MM.1S (cell line): ENCODE data around the gene MICU2.
A peak's percentile ranks its signal among the peaks of the same experiment; 100 is the strongest.

Experiments used
- DNase-seq: peaks from one replicate; pipeline ENCODE4 v3.0.0-alpha.2; 2015
- H2AFZ ChIP-seq: fragments of 300-600 bp; sonication (generic); 2 replicates; pipeline ENCODE4 v1.6.0; 2016; ENCODE audit warnings: antibody characterized with exemption, low read length
- H3F3A ChIP-seq: fragments of 300-600 bp; sonication (generic); 2 replicates; pipeline ENCODE4 v1.6.1; 2016; ENCODE audit warnings: mild to moderate bottlenecking, antibody characterized with exemption, low read length, moderate library complexity, mixed read lengths; ENCODE audit not compliant: insufficient read depth
- H3K27ac ChIP-seq: fragments of 300-600 bp; sonication (generic); 2 replicates; pipeline ENCODE4 v1.5.1; 2016; ENCODE audit warnings: mild to moderate bottlenecking, low read length
- H3K27me3 ChIP-seq: fragments of 300-600 bp; sonication (generic); replicated peaks from 2 replicates; pipeline ENCODE4 v1.6.0; 2016; ENCODE audit warnings: low read length; ENCODE audit not compliant: insufficient read depth
- H3K36me3 ChIP-seq: fragments of 300-600 bp; sonication (generic); replicated peaks from 2 replicates; pipeline ENCODE4 v1.6.1; 2016; ENCODE audit warnings: mild to moderate bottlenecking, low read length, mixed read lengths; ENCODE audit not compliant: insufficient read depth
- H3K4me1 ChIP-seq: fragments of 300-600 bp; sonication (generic); 2 replicates; pipeline ENCODE4 v1.6.1; 2016; ENCODE audit warnings: low read length, mixed read lengths
- H3K4me2 ChIP-seq: fragments of 300-600 bp; sonication (generic); 2 replicates; pipeline ENCODE4 v1.6.0; 2016; ENCODE audit warnings: low read depth, low read length
- H3K4me3 ChIP-seq: fragments of 300-600 bp; sonication (generic); 2 replicates; pipeline ENCODE4 v1.5.1; 2016; ENCODE audit warnings: low read length, mixed read lengths
- H3K79me2 ChIP-seq: fragments of 300-600 bp; sonication (generic); 2 replicates; pipeline ENCODE4 v1.6.1; 2016; ENCODE audit warnings: mixed run types, low read length, mixed read lengths
- H3K9ac ChIP-seq: fragments of 300-600 bp; sonication (generic); 2 replicates; pipeline ENCODE4 v1.6.1; 2016; ENCODE audit warnings: low read length, mixed read lengths
- H3K9me2 ChIP-seq: fragments of 300-600 bp; sonication (generic); replicated peaks from 2 replicates; pipeline ENCODE4 v1.6.1; 2016; ENCODE audit warnings: mild to moderate bottlenecking, low read length, mixed read lengths; ENCODE audit not compliant: insufficient read depth
- H3K9me3 ChIP-seq: fragments of 300-600 bp; sonication (generic); replicated peaks from 2 replicates; pipeline ENCODE4 v1.6.1; 2016; ENCODE audit warnings: mild to moderate bottlenecking, low read length, mixed read lengths; ENCODE audit not compliant: insufficient read depth
- H4K20me1 ChIP-seq: fragments of 300-600 bp; sonication (generic); 2 replicates; pipeline ENCODE4 v1.6.1; 2016; ENCODE audit warnings: mild to moderate bottlenecking, low read length, moderate library complexity, mixed read lengths; ENCODE audit not compliant: insufficient read depth
- CTCF ChIP-seq: fragments of 300-600 bp; sonication (generic); IDR thresholded peaks from 2 replicates; pipeline ENCODE4 v1.5.1; 2016; ENCODE audit warnings: antibody characterized with exemption, low read length, mixed read lengths
- EZH2 ChIP-seq: fragments of 300-600 bp; sonication (generic); optimal IDR thresholded peaks from 2 replicates; pipeline ENCODE3; 2017; ENCODE audit warnings: low read depth, mild to moderate bottlenecking, antibody characterized with exemption, low read length, mixed read lengths
- EZH2phosphoT487 ChIP-seq: fragments of 300-600 bp; sonication (generic); IDR thresholded peaks from 2 replicates; pipeline ENCODE4 v1.6.1; 2018; ENCODE audit warnings: antibody characterized with exemption, low read length

MICU2 gene

DNA sequence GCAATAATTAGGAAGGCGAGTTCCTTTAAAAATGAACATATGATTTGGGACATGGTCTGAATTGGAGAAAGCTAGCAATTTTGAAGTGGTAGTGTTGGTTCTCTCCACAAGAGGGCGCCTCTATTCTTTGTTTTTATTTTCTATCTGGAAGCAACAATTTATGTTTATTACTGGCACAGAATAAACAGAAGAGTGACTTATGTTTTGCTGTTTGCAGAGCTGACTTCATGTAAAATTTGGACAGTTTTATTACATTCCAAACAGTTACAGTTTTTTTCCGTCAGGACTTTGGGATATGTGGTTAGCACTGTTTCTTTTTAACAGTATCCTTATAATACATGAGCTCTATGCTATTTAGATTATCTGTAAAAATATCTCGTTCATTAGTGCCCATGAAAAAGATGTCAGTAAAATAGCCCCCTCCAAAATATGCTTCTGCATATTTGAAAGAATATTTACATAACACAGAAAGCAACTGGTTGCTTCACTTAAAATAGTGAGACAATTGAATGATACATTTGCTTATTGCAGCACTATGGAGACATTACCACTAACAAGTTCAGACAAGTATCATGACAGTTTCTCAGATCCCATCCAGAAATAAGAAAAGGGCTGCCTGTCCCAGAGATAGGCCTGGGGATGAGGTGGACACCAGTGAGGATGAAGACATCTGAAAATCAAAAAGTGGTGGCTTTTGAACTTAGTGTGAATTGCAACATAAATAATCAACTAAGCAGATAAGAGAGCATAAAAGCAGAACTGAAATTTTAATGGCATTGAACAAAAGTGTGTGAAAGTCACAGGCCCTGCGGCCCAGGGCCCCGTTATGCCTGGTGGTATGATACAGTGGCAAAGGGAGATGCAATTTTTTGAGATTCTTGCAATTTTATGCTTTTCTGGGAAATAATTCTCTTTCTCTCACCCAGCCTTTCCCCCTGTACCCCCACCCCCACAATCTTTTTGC lies 34.6 kb upstream of the MICU2 start:
- Histone ChIP-seq H3K4me1 (no peaks in the 10 kb centered on the region), H3K27me3 (no peaks in the 10 kb centered on the region), H3F3A (no peaks in the 10 kb centered on the region), H3K9me2 (no peaks in the 10 kb centered on the region), H3K79me2 (no peaks in the 10 kb centered on the region), H4K20me1 (no peaks in the 10 kb centered on the region), H3K27ac (no peak overlapping the region), H3K9me3 (no peaks in the 10 kb centered on the region), H2AFZ (peak overlapping the region; percentile 69; the same call in 1 of the 2 replicates), H3K4me2 (peak overlapping the region; percentile 73; the same call in 1 of the 2 replicates), H3K9ac (no peak overlapping the region), H3K4me3 (no peak overlapping the region), H3K36me3 (no peaks in the 10 kb centered on the region)
- DNase-seq, result peak; percentile 15
- TF ChIP-seq CTCF (peak; percentile 48), EZH2phosphoT487 (no peak)

DNA sequence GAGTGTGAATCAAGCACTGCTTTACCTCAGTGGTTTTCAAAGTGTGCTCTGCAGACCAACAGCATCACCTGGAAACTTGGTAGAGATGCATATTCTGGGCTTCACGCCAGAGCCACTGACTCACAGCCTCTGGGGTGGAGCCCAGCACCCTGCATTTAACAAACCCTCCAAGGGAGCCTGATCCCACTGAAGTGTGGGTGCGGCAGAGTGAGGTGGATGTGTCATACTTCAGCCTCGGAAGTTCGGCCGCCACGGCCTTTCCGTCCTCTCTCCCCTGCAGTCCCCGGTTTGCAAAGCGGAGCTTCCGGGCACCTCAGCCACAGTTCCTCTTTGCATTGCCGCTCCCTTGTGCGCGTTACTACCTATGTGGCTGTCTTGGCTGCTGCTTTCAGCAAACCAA lies 33.3 kb upstream of the MICU2 start:
- Histone ChIP-seq H3F3A (no peaks in the 10 kb centered on the region), H3K4me1 (no peaks in the 10 kb centered on the region), H3K27me3 (no peaks in the 10 kb centered on the region), H2AFZ (peak overlapping the region; percentile 69), H3K9me3 (no peaks in the 10 kb centered on the region), H3K36me3 (no peaks in the 10 kb centered on the region), H3K79me2 (no peaks in the 10 kb centered on the region), H4K20me1 (no peaks in the 10 kb centered on the region), H3K27ac (peak overlapping the region; percentile 38; the same call in 1 of the 2 replicates), H3K4me3 (peak overlapping the region; percentile 12), H3K4me2 (peak overlapping the region; percentile 73), H3K9me2 (no peaks in the 10 kb centered on the region), H3K9ac (no peak overlapping the region)
- TF ChIP-seq CTCF (no peak), EZH2phosphoT487 (no peak), EZH2 (no peak)
- DNase-seq, result peak; percentile 32

DNA sequence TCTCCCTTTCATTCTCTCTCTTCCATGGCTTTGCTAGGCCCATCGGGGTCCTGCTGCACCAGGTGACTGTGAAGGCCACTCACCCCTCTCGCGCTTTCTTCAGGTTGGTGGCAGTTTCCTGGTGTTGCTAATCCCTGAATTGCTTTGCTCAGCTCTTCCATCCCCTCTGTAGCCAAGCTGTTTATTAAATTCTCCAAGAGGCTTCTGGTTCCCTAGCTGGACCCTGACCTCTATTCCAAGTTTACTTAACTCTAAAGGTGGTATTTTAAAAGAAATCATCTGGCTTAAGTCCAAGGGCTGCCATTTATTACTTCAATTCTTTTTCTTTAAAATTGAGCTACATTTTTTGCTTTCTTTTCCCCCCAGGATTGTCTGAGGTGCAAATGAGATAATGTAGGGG lies 32.7 kb upstream of the MICU2 start:
- no peaks in the 10 kb centered on the region for H3F3A ChIP-seq
- peak overlapping the region; percentile 69; the same call in 1 of the 2 replicates for H2AFZ ChIP-seq
- peak overlapping the region; percentile 73; the same call in 1 of the 2 replicates for H3K4me2 ChIP-seq
- no peaks in the 10 kb centered on the region for H4K20me1 ChIP-seq
- no peak for TF ChIP-seq EZH2
- no peak for TF ChIP-seq EZH2phosphoT487
- TF ChIP-seq CTCF, result no peak
- H3K79me2 ChIP-seq, result no peaks in the 10 kb centered on the region
- no peaks in the 10 kb centered on the region for H3K4me1 ChIP-seq
- H3K9ac ChIP-seq, result no peak overlapping the region
- no peaks in the 10 kb centered on the region for H3K9me3 ChIP-seq
- H3K27me3 ChIP-seq, result no peaks in the 10 kb centered on the region
- no peak for DNase-seq
- no peak overlapping the region for H3K27ac ChIP-seq
- H3K36me3 ChIP-seq, result no peaks in the 10 kb centered on the region
- H3K4me3 ChIP-seq, result no peak overlapping the region
- no peaks in the 10 kb centered on the region for H3K9me2 ChIP-seq
